Ureter (tissue), 1 donor: ENCODE data around the gene BMP6. TPM values are rescaled to one million over a fixed set of nuclear protein-coding genes. Genes with fewer than 3 reads are reported as not detected.

Experiments
- DNase-seq: peaks from one replicate; pipeline ENCODE4 v3.0.0-alpha.2; 2020; ENCODE audit warnings: low spot score
- total RNA-seq: library from RNA; stranded (reverse); gene quantifications from one replicate; pipeline ENCODE4 v1.2.4, GENCODE V29; 2023
- donor health status: DM: yes; HTN: yes; CAD: no.

BMP6 gene
- total RNA-seq, 1 donor from 2014 or later = 1.8 TPM

GRCh38 chr6:7825986-7826385 is 100.1 kb downstream of the BMP6 start:
- no peak for DNase-seq

- DNase-seq = no peak
Observed at GRCh38 chr6:7827142-7827541, 101.2 kb downstream of the BMP6 start.

GRCh38 chr6:7828124-7828523 is 102.2 kb downstream of the BMP6 start:
- no peak for DNase-seq

- no peak for DNase-seq
Observed at GRCh38 chr6:7832904-7833750, 107.2 kb downstream of the BMP6 start.

GRCh38 chr6:7833751-7834070 is 107.8 kb downstream of the BMP6 start:
- DNase-seq = no peak

- DNase-seq = no peak
Observed at GRCh38 chr6:7836371-7837026, 110.6 kb downstream of the BMP6 start.

- DNase-seq = no peak
Observed at GRCh38 chr6:7841781-7842468, 116.0 kb downstream of the BMP6 start.

- DNase-seq = no peak
Observed at GRCh38 chr6:7846966-7847818, 121.3 kb downstream of the BMP6 start.

GRCh38 chr6:7848229-7848628 is 122.3 kb downstream of the BMP6 start:
- DNase-seq = no peak

- no peak for DNase-seq
Observed at GRCh38 chr6:7851780-7852179, 125.9 kb downstream of the BMP6 start.

- no peak for DNase-seq
Observed at GRCh38 chr6:7859591-7859990, 133.7 kb downstream of the BMP6 start.

- no peak for DNase-seq
Observed at GRCh38 chr6:7865781-7866180, 139.9 kb downstream of the BMP6 start.

- no peak for DNase-seq
Observed at GRCh38 chr6:7866526-7866925, 140.6 kb downstream of the BMP6 start.

GRCh38 chr6:7868926-7869325 is 143.0 kb downstream of the BMP6 start:
- no peak for DNase-seq

- no peak for DNase-seq
Observed at GRCh38 chr6:7878401-7878964, 152.6 kb downstream of the BMP6 start.

GRCh38 chr6:7879043-7879442 is 153.1 kb downstream of the BMP6 start:
- DNase-seq = no peak

- no peak for DNase-seq
Observed at GRCh38 chr6:7879579-7879978, 153.7 kb downstream of the BMP6 start.

- DNase-seq = no peak
Observed at GRCh38 chr6:7879980-7880717, 154.2 kb downstream of the BMP6 start.

- no peak for DNase-seq
Observed at GRCh38 chr6:7880718-7881107, 154.8 kb downstream of the BMP6 start.

GRCh38 chr6:7881765-7882500 is 156.0 kb downstream of the BMP6 start:
- DNase-seq = no peak
